ENCODE measurements around the gene SLC7A6.

DNA sequence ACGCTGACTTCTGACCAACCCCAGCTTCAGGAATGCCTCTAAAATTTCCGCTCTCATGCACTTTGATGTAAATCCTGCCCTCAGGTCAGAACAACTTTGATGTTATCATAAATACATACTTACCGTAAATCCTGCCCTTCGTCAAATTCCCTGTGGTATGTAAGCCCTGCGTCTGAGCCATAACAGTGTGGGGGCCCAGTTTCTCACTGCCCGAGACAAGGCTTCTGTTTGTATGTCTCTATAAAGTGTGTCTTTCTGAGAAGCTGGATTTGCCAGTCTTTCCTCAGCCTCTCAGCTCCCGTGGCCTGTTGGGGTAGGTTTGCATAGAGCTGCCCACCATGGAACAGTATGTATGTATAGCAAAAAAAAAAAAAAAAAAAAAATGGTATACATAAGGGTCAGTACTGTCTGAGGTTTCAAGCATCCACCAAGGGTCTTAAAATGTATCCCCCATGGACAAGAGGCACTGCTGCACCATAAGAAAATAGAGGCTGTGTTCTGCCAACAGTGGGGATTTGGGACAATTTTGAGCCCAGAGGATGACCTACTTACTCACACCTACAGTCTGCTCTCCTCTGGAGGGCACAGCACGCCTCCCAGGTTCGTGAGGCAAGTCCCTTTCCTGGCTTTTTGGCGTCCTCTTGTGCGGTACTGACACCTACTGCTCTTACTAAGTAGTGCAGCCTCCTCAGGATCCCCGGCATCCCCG is 64.0 kb downstream of the SLC7A6 start:
- TF ChIP-seq, protein P1, sequence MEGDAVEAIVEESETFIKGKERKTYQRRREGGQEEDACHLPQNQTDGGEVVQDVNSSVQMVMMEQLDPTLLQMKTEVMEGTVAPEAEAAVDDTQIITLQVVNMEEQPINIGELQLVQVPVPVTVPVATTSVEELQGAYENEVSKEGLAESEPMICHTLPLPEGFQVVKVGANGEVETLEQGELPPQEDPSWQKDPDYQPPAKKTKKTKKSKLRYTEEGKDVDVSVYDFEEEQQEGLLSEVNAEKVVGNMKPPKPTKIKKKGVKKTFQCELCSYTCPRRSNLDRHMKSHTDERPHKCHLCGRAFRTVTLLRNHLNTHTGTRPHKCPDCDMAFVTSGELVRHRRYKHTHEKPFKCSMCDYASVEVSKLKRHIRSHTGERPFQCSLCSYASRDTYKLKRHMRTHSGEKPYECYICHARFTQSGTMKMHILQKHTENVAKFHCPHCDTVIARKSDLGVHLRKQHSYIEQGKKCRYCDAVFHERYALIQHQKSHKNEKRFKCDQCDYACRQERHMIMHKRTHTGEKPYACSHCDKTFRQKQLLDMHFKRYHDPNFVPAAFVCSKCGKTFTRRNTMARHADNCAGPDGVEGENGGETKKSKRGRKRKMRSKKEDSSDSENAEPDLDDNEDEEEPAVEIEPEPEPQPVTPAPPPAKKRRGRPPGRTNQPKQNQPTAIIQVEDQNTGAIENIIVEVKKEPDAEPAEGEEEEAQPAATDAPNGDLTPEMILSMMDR (IDR thresholded peaks at IDR 0.05; ENCODE audit: low read depth, low read length), result peak; percentile 87
- no peak for TF ChIP-seq EZH2phosphoT487 (IDR thresholded peaks at IDR 0.05; ENCODE audit: low read depth)
